Pancreas (tissue), 10 donors: Measurements from ENCODE around the gene RCOR2. TPM values are rescaled to one million over a fixed set of nuclear protein-coding genes. Genes with fewer than 3 reads are reported as not detected.

ENCODE experiments used
- ATAC-seq, 4 donors: fragments of 200-7000 bp; cut with Tn5 transposase; one replicate each; pipeline versions ENCODE4 v1.8.0 to v1.9.1; 2020; ENCODE audit warnings: mild to moderate bottlenecking in 4 of 4, moderate library complexity in 4 of 4
- DNase-seq, 6 donors: peaks; one replicate each; pipeline ENCODE4 v3.0.0-alpha.2; 2020
- FAIRE-seq: peaks from 2 replicates; lab custom pipeline; 2012; peaks lifted over from hg19 to GRCh38; lab: Jason Lieb, UNC
- H3K27ac ChIP-seq, 4 donors: fragments of 200-600 bp; sonication (generic); 1 replicate in 3 of 4; 2 replicates in 1 of 4; pipeline versions ENCODE4 v1.5.0 to v1.8.0; 2020
- H3K27me3 ChIP-seq, 4 donors: fragments of 200-600 bp; one replicate each; pipeline ENCODE4 v1.8.0; 2021
- H3K36me3 ChIP-seq, 3 donors: fragments of 200-600 bp; sonication (generic) in 1 of 3; one replicate each; pipeline versions ENCODE4 v1.5.0 to v1.8.0; 2020 to 2021
- H3K4me1 ChIP-seq, 3 donors: fragments of 200-600 bp; one replicate each; pipeline ENCODE4 v1.8.0; 2021
- H3K4me3 ChIP-seq, 4 donors: fragments of 200-600 bp; sonication (generic) in 2 of 4; one replicate each; pipeline versions ENCODE4 v1.5.0 to v1.8.0; 2020 to 2021
- H3K9me3 ChIP-seq, 4 donors: fragments of 200-600 bp; one replicate each; pipeline ENCODE4 v1.8.0; 2021
- CTCF ChIP-seq, 4 donors: fragments of 200-600 bp; sonication (generic) in 3 of 4; IDR thresholded peaks; one replicate each; pipeline versions ENCODE4 v1.5.0 to v1.8.0; 2021; ENCODE audit warnings: antibody characterized with exemption in 4 of 4
- WGBS, 2 donors: extraction: QIAGEN DNeasy Blood & Tissue Kit; methylation state at CpG; one replicate each; pipeline ENCODE4 v1.1.7; 2013; 5-methylcytosine and 5-hydroxymethylcytosine counted together
- intact Hi-C, 3 donors: fragments of 100-400 bp; cut with DNase I; formaldehyde crosslinking; loops; one replicate each; pipeline versions ENCODE4 v1.11.1 to v1.14.2; 2022
- polyA plus RNA-seq, 2 donors: library from polyadenylated mRNA; stranded (reverse); fragments of 200-250 nt; gene quantifications; one replicate each; pipeline ENCODE4 v1.2.3, GENCODE V29; 2013
- total RNA-seq, 6 donors: library from RNA; stranded (reverse); fragmentation: NEBNext Ultra II Directional in 4 of 6; extraction: Animal tissue kit (Norgen Biotek cat#: 25700) in 4 of 6; gene quantifications; one replicate each; pipeline versions ENCODE4 v1.2.1 to v1.2.4, GENCODE V29; 2021 to 2023
- donor health status: healthy with polysubstance abuse.
- donor health status: DM: no; HTN: no; CAD: no; lungs with moderate emphysema.
- donor health status: DM: no; HTN: no; CAD: no.
- donor health status: control.
- donor health status: control.
- donor health status: Bipolar disorder and iron deficiency.
- donor health status: DM: yes; HTN: yes; CAD: no.
- donor health status: DM: no; HTN: no; CAD: no.
- donor health status: DM: no; HTN: no; CAD: no.
- donor health status: DM: yes; HTN: yes; CAD: no.

Gene RCOR2
- total and polyA plus RNA-seq, 8 donors: 0.37 to 1.9 (median 0.59) TPM

GRCh38 chr11:63906087-63906486 lies 10.9 kb downstream of the RCOR2 start:
- Histone ChIP-seq H3K27me3 (no peaks in the 10 kb centered on the region), H3K9me3 (no peaks in the 10 kb centered on the region), H3K4me1 (no peaks in the 10 kb centered on the region), H3K4me3 (no peak overlapping the region), H3K27ac (no peak overlapping the region), H3K36me3 (peaks cover 15 to 57% (median 33%) of the 10 kb centered on the region in 3 donors)
- no peak for FAIRE-seq
- no peak for ATAC-seq
- intact Hi-C loops: loop anchor here in 1 of 3 donors (10.0 kb wide), 1 partner anchor 71 kb away; the partner anchor contains the start of gene MARK2
- no peak for TF ChIP-seq CTCF (IDR thresholded peaks at IDR 0.05)
- 93 to 94% methylated on average over 4 of the region's 4 CpGs for WGBS, 2 donors
- DNase-seq: no peak

GRCh38 chr11:63905179-63905578 lies 11.8 kb downstream of the RCOR2 start:
- Histone ChIP-seq H3K9me3 (no peaks in the 10 kb centered on the region), H3K27ac (no peak overlapping the region), H3K4me1 (no peaks in the 10 kb centered on the region), H3K27me3 (no peaks in the 10 kb centered on the region), H3K4me3 (no peak overlapping the region), H3K36me3 (peaks cover 23 to 66% (median 41%) of the 10 kb centered on the region in 3 donors)
- no peak for DNase-seq
- no peak for TF ChIP-seq CTCF (IDR thresholded peaks at IDR 0.05)
- intact Hi-C loops: loop anchor here in 1 of 3 donors (10.0 kb wide), 1 partner anchor 70 kb away; the partner anchor contains the start of gene MARK2
- WGBS, 2 donors: 88 to 89% methylated on average over 6 of the region's 6 CpGs
- no peak for FAIRE-seq
- ATAC-seq: no peak

GRCh38 chr11:63904743-63905142 lies 12.2 kb downstream of the RCOR2 start:
- DNase-seq: no peak
- Histone ChIP-seq H3K9me3 (no peaks in the 10 kb centered on the region), H3K36me3 (peaks cover 26 to 71% (median 45%) of the 10 kb centered on the region in 3 donors), H3K4me3 (no peak overlapping the region), H3K4me1 (no peaks in the 10 kb centered on the region), H3K27ac (no peak overlapping the region), H3K27me3 (no peaks in the 10 kb centered on the region)
- 91 to 95% methylated on average over 13 of the region's 13 CpGs for WGBS, 2 donors
- no peak for TF ChIP-seq CTCF (IDR thresholded peaks at IDR 0.05)
- intact Hi-C loops: loop anchor here in 1 of 3 donors (10.0 kb wide), 1 partner anchor 70 kb away; the partner anchor contains the start of gene MARK2
- no peak for ATAC-seq
- FAIRE-seq: no peak

- ATAC-seq (no peak), DNase-seq (no peak), FAIRE-seq (no peak)
- Histone ChIP-seq H3K9me3 (no peaks in the 10 kb centered on the region), H3K4me1 (no peaks in the 10 kb centered on the region), H3K4me3 (no peak overlapping the region), H3K27me3 (no peaks in the 10 kb centered on the region), H3K36me3 (peaks cover 26 to 76% (median 52%) of the 10 kb centered on the region in 3 donors), H3K27ac (no peak overlapping the region)
- intact Hi-C loops: loop anchor here in 1 of 3 donors (10.0 kb wide), 1 partner anchor 69 kb away; the partner anchor contains the start of gene MARK2
- WGBS, 2 donors: 95 to 96% methylated on average over 14 of the region's 14 CpGs
- TF ChIP-seq CTCF (IDR thresholded peaks at IDR 0.05): no peak
These were observed 13.1 kb downstream of the RCOR2 start for GRCh38 chr11:63903884-63904283.

- H3K27me3 ChIP-seq: no peaks in the 10 kb centered on the region
- 78 to 79% methylated on average over 3 of the region's 3 CpGs for WGBS, 2 donors
- TF ChIP-seq CTCF (IDR thresholded peaks at IDR 0.05): no peak
- H3K27ac ChIP-seq: no peak overlapping the region
- DNase-seq (no peak), ATAC-seq (no peak), FAIRE-seq (no peak)
- H3K4me1 ChIP-seq: peaks cover 0 to under 1% (median under 1%) of the 10 kb centered on the region in 3 donors
- no peaks in the 10 kb centered on the region for H3K9me3 ChIP-seq
- intact Hi-C loops: loop anchor here in 1 of 3 donors (10.0 kb wide), 1 partner anchor 67 kb away; the partner anchor contains the start of gene MARK2
- peaks cover 24 to 74% (median 58%) of the 10 kb centered on the region in 3 donors for H3K36me3 ChIP-seq
- no peak overlapping the region for H3K4me3 ChIP-seq
These were observed 15.3 kb downstream of the RCOR2 start for GRCh38 chr11:63901660-63902059.
